Right hindlimb (tissue), 1 donor: Measurements from ENCODE around the gene DCTN2.
"Not testable (repeated sequence)": the region's sequence is repeated elsewhere in the genome, so short reads cannot be mapped to it uniquely, and the experiment has no call there.

Experiments
- DNase-seq: peaks from one replicate; pipeline ENCODE4 v3.0.0-alpha.2; 2018

The DCTN2 gene

GRCh38 chr12:57576613-57577160, 29.7 kb upstream of the DCTN2 start:
- no peak for DNase-seq

GRCh38 chr12:57575771-57576612, 29.0 kb upstream of the DCTN2 start:
- no peak for DNase-seq

GRCh38 chr12:57574795-57575194, 27.8 kb upstream of the DCTN2 start:
- no peak for DNase-seq

GRCh38 chr12:57571926-57572762, 25.2 kb upstream of the DCTN2 start:
- DNase-seq = no peak

- DNase-seq = not testable (repeated sequence)
Observed at GRCh38 chr12:57570438-57570837, 23.4 kb upstream of the DCTN2 start.

- no peak for DNase-seq
Observed at GRCh38 chr12:57569858-57570257, 22.9 kb upstream of the DCTN2 start.

GRCh38 chr12:57568838-57569237, 21.8 kb upstream of the DCTN2 start:
- DNase-seq = no peak

GRCh38 chr12:57564178-57564740, 17.3 kb upstream of the DCTN2 start:
- DNase-seq = no peak

- DNase-seq = no peak
Observed at GRCh38 chr12:57563358-57563757, 16.4 kb upstream of the DCTN2 start.

GRCh38 chr12:57561117-57561516, 14.1 kb upstream of the DCTN2 start:
- not testable (repeated sequence) for DNase-seq

GRCh38 chr12:57560516-57560915, 13.5 kb upstream of the DCTN2 start:
- no peak for DNase-seq

GRCh38 chr12:57558864-57559263, 11.9 kb upstream of the DCTN2 start:
- no peak for DNase-seq

- DNase-seq = no peak
Observed at GRCh38 chr12:57554897-57555296, 7.9 kb upstream of the DCTN2 start.

- no peak for DNase-seq
Observed at GRCh38 chr12:57554453-57554852, 7.5 kb upstream of the DCTN2 start.

GRCh38 chr12:57553343-57554202, 6.6 kb upstream of the DCTN2 start:
- no peak for DNase-seq

GRCh38 chr12:57552835-57553313, 5.9 kb upstream of the DCTN2 start:
- no peak for DNase-seq

GRCh38 chr12:57552306-57552651, 5.3 kb upstream of the DCTN2 start:
- no peak for DNase-seq

GRCh38 chr12:57551637-57552305, 4.8 kb upstream of the DCTN2 start:
- DNase-seq = no peak

GRCh38 chr12:57550641-57551549, 3.9 kb upstream of the DCTN2 start:
- DNase-seq = no peak

- no peak for DNase-seq
Observed at GRCh38 chr12:57549909-57550640, 3.1 kb upstream of the DCTN2 start, which contains the start of gene KIF5A. Gene KIF5A (plus strand): TSS chr12:57550044. CDS start chr12:57550272, 228 bp downstream.
